Nephron progenitor cell (in vitro differentiated cells): ENCODE data around the gene EXT2.

ENCODE experiments used
- DNase-seq: peaks from one replicate; pipeline ENCODE4 v3.0.0; 2021
- H3K27ac Mint-ChIP-seq: 2 replicates; pipeline ENCODE4 v1.8.0; 2021; ENCODE audit warnings: mild to moderate bottlenecking, moderate library complexity, mixed read lengths
- H3K27me3 Mint-ChIP-seq: 2 replicates; pipeline ENCODE4 v1.8.0; 2021; ENCODE audit warnings: mild to moderate bottlenecking, low read depth, mixed read lengths; ENCODE audit not compliant: poor library complexity
- H3K36me3 Mint-ChIP-seq: 2 replicates; pipeline ENCODE4 v1.8.0; 2021; ENCODE audit warnings: low read depth, mixed read lengths
- H3K4me1 Mint-ChIP-seq: 2 replicates; pipeline ENCODE4 v1.8.0; 2021; ENCODE audit warnings: mixed read lengths
- H3K4me3 Mint-ChIP-seq: 2 replicates; pipeline ENCODE4 v1.8.0; 2021; ENCODE audit warnings: mild to moderate bottlenecking, moderate library complexity, mixed read lengths
- H3K9me3 Mint-ChIP-seq: 2 replicates; pipeline ENCODE4 v1.8.0; 2021; ENCODE audit warnings: mild to moderate bottlenecking, moderate library complexity, mixed read lengths
- TF ChIP-seq, protein P1 (sequence below): fragments of 200-600 bp; sonication (generic); IDR thresholded peaks from 2 replicates; pipeline ENCODE4 v1.5.0; 2021; ENCODE audit warnings: antibody characterized with exemption

EXT2 gene

GRCh38 chr11:44228379-44228778 is 132.9 kb downstream of the EXT2 start:
- TF ChIP-seq, protein P1, sequence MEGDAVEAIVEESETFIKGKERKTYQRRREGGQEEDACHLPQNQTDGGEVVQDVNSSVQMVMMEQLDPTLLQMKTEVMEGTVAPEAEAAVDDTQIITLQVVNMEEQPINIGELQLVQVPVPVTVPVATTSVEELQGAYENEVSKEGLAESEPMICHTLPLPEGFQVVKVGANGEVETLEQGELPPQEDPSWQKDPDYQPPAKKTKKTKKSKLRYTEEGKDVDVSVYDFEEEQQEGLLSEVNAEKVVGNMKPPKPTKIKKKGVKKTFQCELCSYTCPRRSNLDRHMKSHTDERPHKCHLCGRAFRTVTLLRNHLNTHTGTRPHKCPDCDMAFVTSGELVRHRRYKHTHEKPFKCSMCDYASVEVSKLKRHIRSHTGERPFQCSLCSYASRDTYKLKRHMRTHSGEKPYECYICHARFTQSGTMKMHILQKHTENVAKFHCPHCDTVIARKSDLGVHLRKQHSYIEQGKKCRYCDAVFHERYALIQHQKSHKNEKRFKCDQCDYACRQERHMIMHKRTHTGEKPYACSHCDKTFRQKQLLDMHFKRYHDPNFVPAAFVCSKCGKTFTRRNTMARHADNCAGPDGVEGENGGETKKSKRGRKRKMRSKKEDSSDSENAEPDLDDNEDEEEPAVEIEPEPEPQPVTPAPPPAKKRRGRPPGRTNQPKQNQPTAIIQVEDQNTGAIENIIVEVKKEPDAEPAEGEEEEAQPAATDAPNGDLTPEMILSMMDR: no peak
- Mint-ChIP-seq H3K27me3 (peaks cover 43% of the 10 kb centered on the region), H3K9me3 (no peaks in the 10 kb centered on the region), H3K36me3 (peaks cover 6% of the 10 kb centered on the region), H3K27ac (no peak overlapping the region), H3K4me1 (peaks cover 5% of the 10 kb centered on the region), H3K4me3 (no peak overlapping the region)
- no peak for DNase-seq

- Mint-ChIP-seq H3K36me3 (peaks cover 10% of the 10 kb centered on the region), H3K27ac (no peak overlapping the region), H3K9me3 (no peaks in the 10 kb centered on the region), H3K4me1 (peaks cover 5% of the 10 kb centered on the region), H3K4me3 (no peak overlapping the region), H3K27me3 (peaks cover 47% of the 10 kb centered on the region)
- no peak for DNase-seq
- TF ChIP-seq, protein P1: no peak
Observed at GRCh38 chr11:44229098-44229497, 133.6 kb downstream of the EXT2 start.

GRCh38 chr11:44229624-44230023 is 134.1 kb downstream of the EXT2 start:
- peaks cover 5% of the 10 kb centered on the region for H3K4me1 Mint-ChIP-seq
- H3K27ac Mint-ChIP-seq: no peak overlapping the region
- TF ChIP-seq, protein P1: no peak
- H3K4me3 Mint-ChIP-seq: no peak overlapping the region
- H3K9me3 Mint-ChIP-seq: no peaks in the 10 kb centered on the region
- H3K27me3 Mint-ChIP-seq: peaks cover 49% of the 10 kb centered on the region
- DNase-seq: no peak
- peaks cover 10% of the 10 kb centered on the region for H3K36me3 Mint-ChIP-seq

- peak; percentile 29 for DNase-seq
- peaks cover 17% of the 10 kb centered on the region for H3K4me1 Mint-ChIP-seq
- H3K27me3 Mint-ChIP-seq: peaks cover 33% of the 10 kb centered on the region
- peaks cover 4% of the 10 kb centered on the region for H3K9me3 Mint-ChIP-seq
- H3K36me3 Mint-ChIP-seq: peaks cover 38% of the 10 kb centered on the region
- H3K4me3 Mint-ChIP-seq: no peak overlapping the region
- TF ChIP-seq, protein P1: no peak
- peak overlapping the region; percentile 41 for H3K27ac Mint-ChIP-seq
Observed at GRCh38 chr11:44235765-44236201, 140.3 kb downstream of the EXT2 start.

DNA sequence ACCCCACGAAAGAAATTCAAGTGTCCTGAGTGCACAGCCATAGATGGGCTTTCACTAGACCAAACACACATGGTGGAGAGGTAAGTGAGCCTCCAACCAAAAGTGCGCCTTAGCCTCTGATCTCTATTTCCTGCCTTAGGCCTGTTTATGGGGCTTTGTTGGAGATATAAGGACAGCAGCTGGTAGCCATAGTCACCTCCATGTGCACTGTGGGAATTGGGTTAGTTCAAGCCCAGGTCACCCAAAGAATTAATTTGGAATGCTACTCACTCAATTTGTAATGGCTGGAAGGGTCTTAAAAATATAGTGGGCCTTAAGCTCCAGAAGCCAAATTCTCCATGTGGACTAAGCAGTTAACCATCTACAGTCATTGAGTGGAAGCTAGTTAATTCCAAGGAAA is 140.8 kb downstream of the EXT2 start:
- TF ChIP-seq, protein P1: no peak
- Mint-ChIP-seq H3K9me3 (peaks cover 4% of the 10 kb centered on the region), H3K36me3 (peaks cover 38% of the 10 kb centered on the region), H3K4me1 (peaks cover 17% of the 10 kb centered on the region), H3K27me3 (peaks cover 29% of the 10 kb centered on the region), H3K4me3 (no peak overlapping the region), H3K27ac (peak overlapping the region; percentile 41)
- no peak for DNase-seq

GRCh38 chr11:44237156-44237555 is 141.7 kb downstream of the EXT2 start:
- TF ChIP-seq, protein P1: no peak
- DNase-seq: no peak
- Mint-ChIP-seq H3K27me3 (peaks cover 31% of the 10 kb centered on the region), H3K4me1 (peaks cover 25% of the 10 kb centered on the region), H3K9me3 (peaks cover 4% of the 10 kb centered on the region), H3K27ac (no peak overlapping the region), H3K36me3 (peaks cover 40% of the 10 kb centered on the region), H3K4me3 (no peak overlapping the region)
